ENCODE measurements around the gene RNASEH2B.

Gene RNASEH2B

DNA sequence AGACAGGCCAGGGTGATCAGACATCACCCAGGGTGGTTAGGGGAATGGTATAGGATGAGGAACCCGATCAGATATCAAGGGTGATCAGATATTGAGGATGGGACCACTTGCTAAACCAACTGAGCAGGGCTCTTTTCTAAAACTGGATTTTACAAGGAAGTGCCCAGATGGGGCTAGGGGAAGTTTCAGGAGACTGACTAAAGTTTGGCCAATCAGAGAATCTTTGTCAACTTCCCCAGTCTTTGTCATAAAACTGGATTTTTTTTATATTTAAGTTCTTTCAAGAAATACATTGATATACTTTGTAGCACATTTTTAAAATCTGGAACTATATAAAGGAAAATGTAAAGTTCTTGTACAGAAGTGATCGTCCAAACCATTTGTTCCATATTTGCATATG, 35.6 kb upstream of the RNASEH2B start:
- DNase-seq (ENCODE audit: low read depth): no peak

GRCh38 chr13:50882816-50883435, 26.7 kb upstream of the RNASEH2B start:
- TF ChIP-seq CTCF (IDR thresholded peaks at IDR 0.05; ENCODE audit: control insufficient read depth, insufficient read depth, low read depth, low read length, missing control alignments): no peak
- no peak for DNase-seq (ENCODE audit: low read depth)
- H3K4me3 ChIP-seq (ENCODE audit: control insufficient read depth, low read depth, low read length): no peak overlapping the region

More for the DNA sequence above, 35.6 kb upstream of the RNASEH2B start:
- H3K4me3 ChIP-seq (ENCODE audit: control insufficient read depth, low read depth, low read length): no peak overlapping the region
- TF ChIP-seq CTCF (IDR thresholded peaks at IDR 0.05; ENCODE audit: control insufficient read depth, insufficient read depth, low read depth, low read length, missing control alignments): no peak

- no peak for TF ChIP-seq CTCF (IDR thresholded peaks at IDR 0.05; ENCODE audit: control insufficient read depth, insufficient read depth, low read depth, low read length, missing control alignments)
- DNase-seq (ENCODE audit: low read depth): no peak
- H3K4me3 ChIP-seq (ENCODE audit: control insufficient read depth, low read depth, low read length): no peak overlapping the region
Measured at GRCh38 chr13:50883728-50884127, 25.9 kb upstream of the RNASEH2B start.

DNA sequence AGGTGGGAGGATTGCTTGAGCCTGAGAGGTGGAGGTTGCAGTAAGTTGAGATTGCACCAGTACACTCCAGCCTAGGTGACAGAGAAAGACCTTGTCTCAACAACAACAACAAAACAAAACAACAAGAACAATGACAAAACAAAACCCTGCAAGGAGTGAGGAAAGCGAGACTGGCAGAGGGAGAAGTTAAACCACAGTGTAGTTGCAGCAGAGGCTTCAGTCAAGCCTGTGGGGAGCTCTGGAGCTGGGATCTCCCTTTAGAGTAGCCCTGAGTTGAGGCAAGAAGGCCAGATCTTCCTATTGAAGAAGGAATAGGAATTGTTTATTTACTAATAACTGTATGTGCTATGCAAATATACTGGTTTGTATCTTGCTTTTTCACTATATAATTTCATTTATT, 25.3 kb upstream of the RNASEH2B start:
- DNase-seq (ENCODE audit: low read depth): no peak
- H3K4me3 ChIP-seq (ENCODE audit: control insufficient read depth, low read depth, low read length): no peak overlapping the region
- TF ChIP-seq CTCF (IDR thresholded peaks at IDR 0.05; ENCODE audit: control insufficient read depth, insufficient read depth, low read depth, low read length, missing control alignments): no peak

DNA sequence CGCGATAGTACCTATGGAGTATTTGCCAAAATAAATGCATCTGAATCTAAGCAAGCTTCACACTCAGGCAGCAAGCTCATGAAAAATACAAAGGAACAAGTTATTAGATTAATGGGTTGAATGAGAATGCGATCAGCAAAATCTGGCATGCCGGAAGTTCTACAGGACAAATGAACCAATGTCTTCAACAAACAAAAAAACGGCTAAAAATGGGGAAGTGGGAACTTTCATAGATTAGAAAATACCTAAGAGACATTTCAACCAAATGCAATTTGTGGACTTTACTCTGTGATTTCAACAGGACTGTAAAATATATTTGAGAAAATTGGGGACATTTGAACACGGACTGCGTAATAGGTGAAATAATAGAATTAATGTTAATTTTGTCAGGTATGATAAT, 22.4 kb upstream of the RNASEH2B start:
- no peak for TF ChIP-seq CTCF (IDR thresholded peaks at IDR 0.05; ENCODE audit: control insufficient read depth, insufficient read depth, low read depth, low read length, missing control alignments)
- no peak for DNase-seq (ENCODE audit: low read depth)

DNA sequence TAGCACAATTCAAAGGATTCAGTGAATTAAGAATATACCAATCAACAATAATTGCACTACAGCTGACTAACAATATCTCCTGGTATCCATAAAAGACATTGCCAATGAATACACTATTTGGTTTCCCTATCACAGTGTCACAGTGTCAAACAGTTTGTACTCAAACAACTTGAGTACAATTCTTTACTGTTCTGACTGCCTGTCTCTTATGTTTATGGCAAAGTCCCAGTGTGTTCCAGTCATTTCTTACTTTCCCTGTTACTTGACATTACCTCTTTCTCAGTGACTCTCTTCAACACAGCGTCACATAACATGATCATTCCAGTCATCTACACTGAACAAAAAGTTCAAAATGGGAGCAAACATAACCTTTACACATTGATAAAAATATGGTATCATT, 21.2 kb upstream of the RNASEH2B start:
- H3K4me3 ChIP-seq (ENCODE audit: control insufficient read depth, low read depth, low read length): no peak overlapping the region
- no peak for TF ChIP-seq CTCF (IDR thresholded peaks at IDR 0.05; ENCODE audit: control insufficient read depth, insufficient read depth, low read depth, low read length, missing control alignments)
- no peak for DNase-seq (ENCODE audit: low read depth)

More for the DNA sequence above, 22.4 kb upstream of the RNASEH2B start:
- no peak overlapping the region for H3K4me3 ChIP-seq (ENCODE audit: control insufficient read depth, low read depth, low read length)

All from AG09309 (cell line).